KG1 (cell line): Measurements from ENCODE around the gene ANKRD23.

ENCODE experiments used
- DNase-seq: peaks from one replicate; lab custom pipeline; 2025; lab: John Stamatoyannopoulos, UW

The ANKRD23 gene

GRCh38 chr2:96877042-96877451 lies 33.2 kb upstream of the ANKRD23 start:
- no peak for DNase-seq

GRCh38 chr2:96876269-96877041 lies 32.6 kb upstream of the ANKRD23 start:
- no peak for DNase-seq

GRCh38 chr2:96875498-96876268 lies 31.9 kb upstream of the ANKRD23 start:
- DNase-seq, result no peak

GRCh38 chr2:96874198-96874831 lies 30.5 kb upstream of the ANKRD23 start:
- DNase-seq, result no peak

GRCh38 chr2:96873651-96874096 lies 29.9 kb upstream of the ANKRD23 start:
- no peak for DNase-seq

GRCh38 chr2:96872591-96873349 lies 28.9 kb upstream of the ANKRD23 start:
- DNase-seq, result no peak

DNA sequence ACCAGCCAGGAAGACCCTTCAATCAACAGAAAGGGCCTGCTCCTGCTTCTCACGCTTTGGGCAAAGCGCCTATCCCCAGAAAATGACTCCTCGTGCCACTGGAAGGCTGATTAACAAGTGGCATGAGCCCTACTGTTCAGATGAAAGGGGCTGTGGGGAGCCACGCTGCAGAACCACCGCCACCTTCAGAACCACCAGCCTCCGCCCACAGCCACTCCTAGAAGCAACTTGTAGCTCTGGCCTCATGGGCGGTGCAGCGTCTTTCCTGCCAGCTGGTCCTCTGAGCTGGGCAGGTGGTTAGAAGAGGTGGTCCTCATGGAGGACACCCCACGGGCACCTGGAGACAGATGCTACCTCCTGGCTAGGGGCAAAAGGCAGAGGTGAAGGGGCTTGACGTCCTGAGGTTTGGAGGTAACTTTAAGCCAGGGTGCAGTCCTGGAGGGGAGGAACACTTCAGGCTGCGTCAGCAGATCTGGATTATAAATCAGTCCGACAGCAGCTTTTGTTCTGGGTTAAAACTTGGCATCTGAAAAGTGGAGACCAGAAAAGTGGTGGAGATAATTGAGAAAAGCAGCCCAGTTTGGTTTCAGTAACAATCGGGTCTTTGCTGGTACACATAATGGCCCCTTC lies 26.9 kb upstream of the ANKRD23 start:
- DNase-seq, result no peak

DNA sequence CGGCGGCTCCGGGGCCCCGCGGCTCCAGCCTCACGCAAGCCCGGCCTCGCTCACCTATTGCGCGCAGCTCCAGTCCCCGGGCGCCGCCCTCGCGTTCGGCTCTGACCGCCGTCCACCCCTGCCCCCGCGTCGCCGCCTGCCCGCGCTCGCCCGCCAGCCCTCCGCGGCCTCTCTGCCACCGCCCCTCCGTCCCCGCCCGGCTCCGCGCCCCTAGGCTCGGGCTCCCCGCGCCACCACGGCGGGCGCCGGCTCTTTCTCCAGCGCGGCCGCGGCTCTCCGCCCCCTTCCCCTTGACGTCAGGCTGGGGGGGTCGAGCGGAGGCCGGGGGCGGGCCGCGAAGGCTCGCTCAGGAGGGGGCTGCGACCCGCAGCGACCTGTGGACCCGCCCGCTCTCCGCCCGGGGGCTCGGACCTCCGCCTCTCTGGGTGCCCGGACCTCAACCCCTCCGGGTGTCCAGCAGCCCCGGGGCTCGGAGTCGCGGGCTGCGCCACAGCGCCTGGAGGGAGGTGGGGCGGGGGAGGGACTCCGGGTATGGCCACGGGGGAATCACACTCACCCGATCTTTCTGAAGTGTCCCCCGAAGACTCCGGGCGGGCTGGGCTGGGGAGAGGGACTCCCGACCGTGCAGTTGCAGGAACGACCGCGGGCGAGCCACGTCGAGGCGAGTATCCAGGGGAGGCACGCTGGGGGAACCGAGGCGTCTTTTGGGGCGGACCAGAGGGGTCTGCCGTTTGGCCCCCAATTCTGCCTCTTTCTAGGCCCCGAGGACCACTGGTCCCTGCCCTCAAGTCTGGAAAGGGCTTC lies 26.2 kb upstream of the ANKRD23 start, which contains the start of gene SEMA4C:
Gene SEMA4C (minus strand): TSS at position 259 of the 804 bp plus-strand sequence. CDS start 2,194 bp downstream, outside the sequence.
- no peak for DNase-seq

- DNase-seq, result no peak
These were observed 25.5 kb upstream of the ANKRD23 start for GRCh38 chr2:96869281-96869821.

DNA sequence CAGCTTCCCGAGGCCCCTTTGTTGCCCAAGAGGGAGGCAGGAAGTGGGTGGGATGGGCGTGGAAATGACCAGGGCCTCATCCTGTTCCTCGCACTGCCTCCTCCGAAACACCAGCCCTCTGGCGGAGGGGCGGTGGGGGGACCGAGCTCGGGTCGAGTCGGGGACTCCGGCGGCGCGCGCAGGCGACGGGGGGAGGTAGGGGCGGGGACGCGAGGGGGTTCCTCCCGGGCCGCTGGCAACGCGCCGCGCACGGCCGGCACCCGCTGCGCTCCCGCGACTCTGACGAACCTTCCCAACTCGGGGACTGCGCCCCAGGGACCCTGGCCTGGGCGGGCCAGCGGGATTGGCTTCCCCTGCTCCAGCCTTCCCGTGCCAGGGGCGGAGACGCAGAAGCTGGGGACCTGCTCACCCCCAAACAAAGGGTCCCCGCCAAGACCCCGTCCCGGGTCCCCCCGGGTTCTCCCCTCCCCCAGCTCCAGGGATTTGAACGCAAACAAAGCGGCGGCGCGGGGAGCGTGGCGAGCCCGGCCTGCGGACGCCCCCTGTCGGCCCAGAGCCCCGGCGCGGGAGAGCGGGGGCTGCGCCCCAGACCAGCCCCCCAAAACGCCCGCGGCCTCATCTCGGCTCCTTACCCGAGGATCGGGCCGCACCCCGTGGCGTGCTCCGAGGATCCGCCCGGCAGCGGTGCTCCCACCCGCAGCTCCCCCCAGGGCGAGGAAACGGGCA lies 24.9 kb upstream of the ANKRD23 start:
- peak; percentile 81 for DNase-seq

- DNase-seq, result no peak
These were observed 24.1 kb upstream of the ANKRD23 start for GRCh38 chr2:96867756-96868554.

GRCh38 chr2:96866986-96867755 lies 23.4 kb upstream of the ANKRD23 start:
- no peak for DNase-seq

- no peak for DNase-seq
These were observed 22.8 kb upstream of the ANKRD23 start for GRCh38 chr2:96866586-96866985.

- no peak for DNase-seq
These were observed 22.3 kb upstream of the ANKRD23 start for GRCh38 chr2:96866149-96866548.

DNA sequence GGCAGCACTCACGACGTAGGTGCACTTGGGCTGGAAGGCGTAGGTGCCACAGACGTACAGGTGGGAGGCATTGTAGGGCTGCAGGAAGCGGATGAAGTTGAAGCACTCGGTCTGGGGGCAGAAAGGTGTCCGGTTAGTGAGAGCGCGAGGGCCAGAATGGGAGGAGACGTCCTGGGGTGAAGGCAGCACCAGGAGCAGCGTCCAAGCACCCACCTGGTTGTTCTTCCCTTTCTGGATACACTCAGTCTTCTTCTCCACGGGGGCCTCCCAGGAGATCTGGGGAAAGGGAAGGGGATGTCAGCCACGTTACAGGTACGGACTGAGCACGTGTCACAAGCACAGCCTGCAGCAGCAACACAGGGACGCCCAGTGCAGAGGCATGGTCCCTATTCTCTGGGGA lies 21.8 kb upstream of the ANKRD23 start:
- no peak for DNase-seq

GRCh38 chr2:96864343-96865091 lies 20.7 kb upstream of the ANKRD23 start:
- no peak for DNase-seq
